Osteocyte (in vitro differentiated cells): ENCODE data around the gene CPN2. TPM values are rescaled to one million over a fixed set of nuclear protein-coding genes. Genes with fewer than 3 reads are reported as not detected.

Experiments used
- DNase-seq: peaks from one replicate; pipeline ENCODE4 v3.0.0; 2021; ENCODE audit warnings: mixed read lengths; ENCODE audit not compliant: unreplicated experiment; ENCODE audit errors: extremely low spot score
- H3K27ac Mint-ChIP-seq: one replicate; pipeline ENCODE4 v1.8.0; 2021; ENCODE audit warnings: mild to moderate bottlenecking, mixed read lengths; ENCODE audit not compliant: unreplicated experiment
- H3K27me3 Mint-ChIP-seq: one replicate; pipeline ENCODE4 v1.8.0; 2021; ENCODE audit warnings: mixed read lengths; ENCODE audit not compliant: unreplicated experiment
- H3K36me3 Mint-ChIP-seq: one replicate; pipeline ENCODE4 v1.8.0; 2021; ENCODE audit warnings: mixed read lengths; ENCODE audit not compliant: unreplicated experiment
- H3K4me1 Mint-ChIP-seq: one replicate; pipeline ENCODE4 v1.8.0; 2021; ENCODE audit warnings: mixed read lengths; ENCODE audit not compliant: unreplicated experiment
- H3K4me3 Mint-ChIP-seq: one replicate; pipeline ENCODE4 v1.8.0; 2021; ENCODE audit warnings: mild to moderate bottlenecking, moderate library complexity, mixed read lengths; ENCODE audit not compliant: unreplicated experiment
- H3K9me3 Mint-ChIP-seq: one replicate; pipeline ENCODE4 v1.8.0; 2021; ENCODE audit warnings: mixed read lengths; ENCODE audit not compliant: unreplicated experiment
- CTCF ChIP-seq: fragments of 200-600 bp; sonication (generic); IDR thresholded peaks from 2 replicates; pipeline ENCODE4 v1.5.0; 2021; ENCODE audit warnings: antibody characterized with exemption, mild to moderate bottlenecking, moderate library complexity
- total RNA-seq: library from RNA; stranded (reverse); gene quantifications from 2 replicates; pipeline ENCODE4 v1.2.1, GENCODE V29; 2021

Gene CPN2
- total RNA-seq, 1 donor from 2014 or later: not detected

GRCh38 chr3:194365978-194366490 is 14.9 kb upstream of the CPN2 start:
- Mint-ChIP-seq H3K4me1 (peaks cover 44% of the 10 kb centered on the region), H3K4me3 (no peak overlapping the region), H3K36me3 (no peaks in the 10 kb centered on the region), H3K27me3 (peaks cover 27% of the 10 kb centered on the region), H3K27ac (no peak overlapping the region), H3K9me3 (no peaks in the 10 kb centered on the region)
- no peak for DNase-seq
- no peak for TF ChIP-seq CTCF

- Mint-ChIP-seq H3K27ac (no peak overlapping the region), H3K27me3 (peaks cover 24% of the 10 kb centered on the region), H3K9me3 (no peaks in the 10 kb centered on the region)
Measured at GRCh38 chr3:194365526-194365925, 14.4 kb upstream of the CPN2 start.

GRCh38 chr3:194364652-194365434 is 13.7 kb upstream of the CPN2 start:
- Mint-ChIP-seq H3K4me3 (no peak overlapping the region), H3K9me3 (no peaks in the 10 kb centered on the region), H3K4me1 (peaks cover 41% of the 10 kb centered on the region), H3K27me3 (peaks cover 21% of the 10 kb centered on the region), H3K27ac (peak overlapping the region; percentile 31), H3K36me3 (no peaks in the 10 kb centered on the region)
- TF ChIP-seq CTCF: no peak
- DNase-seq: peak; percentile 95

More at GRCh38 chr3:194365526-194365925, 14.4 kb upstream of the CPN2 start:
- no peak for DNase-seq
- no peaks in the 10 kb centered on the region for H3K36me3 Mint-ChIP-seq
- no peak overlapping the region for H3K4me3 Mint-ChIP-seq
- peaks cover 44% of the 10 kb centered on the region for H3K4me1 Mint-ChIP-seq
- TF ChIP-seq CTCF: no peak

GRCh38 chr3:194364314-194364651 is 13.2 kb upstream of the CPN2 start:
- no peaks in the 10 kb centered on the region for H3K9me3 Mint-ChIP-seq
- TF ChIP-seq CTCF: no peak
- no peak for DNase-seq
- no peaks in the 10 kb centered on the region for H3K36me3 Mint-ChIP-seq
- peaks cover 36% of the 10 kb centered on the region for H3K4me1 Mint-ChIP-seq
- peaks cover 21% of the 10 kb centered on the region for H3K27me3 Mint-ChIP-seq
- peak overlapping the region; percentile 31 for H3K27ac Mint-ChIP-seq
- no peak overlapping the region for H3K4me3 Mint-ChIP-seq

- peaks cover 41% of the 10 kb centered on the region for H3K27me3 Mint-ChIP-seq
- no peak for TF ChIP-seq CTCF
- no peaks in the 10 kb centered on the region for H3K9me3 Mint-ChIP-seq
- no peaks in the 10 kb centered on the region for H3K36me3 Mint-ChIP-seq
- peaks cover 20% of the 10 kb centered on the region for H3K4me1 Mint-ChIP-seq
- no peak overlapping the region for H3K4me3 Mint-ChIP-seq
- no peak for DNase-seq
- H3K27ac Mint-ChIP-seq: no peak overlapping the region
Measured at GRCh38 chr3:194360568-194360967, 9.4 kb upstream of the CPN2 start.
